CD14-positive monocyte (primary cell): ENCODE measurements around the gene SLFN12L. TPM values are rescaled to one million over a fixed set of nuclear protein-coding genes. Genes with fewer than 3 reads are reported as not detected.

Source experiments
- DNase-seq, 3 donors: peaks; one replicate each; pipeline ENCODE4 v3.0.0-alpha.2; 2011 to 2022
- H2AFZ ChIP-seq: 2 replicates; pipeline ENCODE4 v1.6.0; 2012; ENCODE audit warnings: mild to moderate bottlenecking, low read depth, low read length, inconsistent platforms; ENCODE audit not compliant: insufficient read depth, poor library complexity, severe bottlenecking
- H3K27ac ChIP-seq, 2 donors: 1 replicate in 1 of 2; 2 replicates in 1 of 2; pipeline ENCODE4 v1.5.1; 2012 to 2013; ENCODE audit warnings: low read length in 2 of 2, control low read depth in 1 of 2, inconsistent platforms in 1 of 2, low read depth in 1 of 2, mild to moderate bottlenecking in 1 of 2
- H3K27me3 ChIP-seq, 2 donors: one replicate each; pipeline versions ENCODE4 v1.6.0 to v1.6.1; 2011 to 2013; ENCODE audit warnings: low read length in 2 of 2; ENCODE audit not compliant: control insufficient read depth in 2 of 2, insufficient read depth in 2 of 2
- H3K36me3 ChIP-seq, 2 donors: replicated peaks in 1 of 2; 1 replicate in 1 of 2; 2 replicates in 1 of 2; pipeline versions ENCODE4 v1.5.1 to v1.6.1; 2012 to 2013; ENCODE audit warnings: low read length in 2 of 2, control low read depth in 1 of 2, inconsistent platforms in 1 of 2, mild to moderate bottlenecking in 1 of 2; ENCODE audit not compliant: insufficient read depth in 2 of 2, control insufficient read depth in 1 of 2
- H3K4me1 ChIP-seq, 2 donors: 1 replicate in 1 of 2; 2 replicates in 1 of 2; pipeline versions ENCODE4 v1.5.1 to v1.6.1; 2012 to 2013; ENCODE audit warnings: low read length in 2 of 2, control low read depth in 1 of 2, inconsistent platforms in 1 of 2, mild to moderate bottlenecking in 1 of 2, moderate library complexity in 1 of 2; ENCODE audit not compliant: insufficient read depth in 2 of 2, control insufficient read depth in 1 of 2
- H3K4me2 ChIP-seq: replicated peaks from 2 replicates; pipeline ENCODE3; 2012; ENCODE audit warnings: low read length, moderate library complexity, mild to moderate bottlenecking; ENCODE audit not compliant: poor library complexity, severe bottlenecking; ENCODE audit errors: extremely low read depth
- H3K4me3 ChIP-seq, 3 experiments: fragments of 200-600 bp in 1 of 3; sonication (generic) in 1 of 3; replicated peaks in 1 of 3; 1 replicate in 2 of 3; 2 replicates in 1 of 3; pipeline ENCODE4 v1.5.1; 2011 to 2013; ENCODE audit warnings: low read length in 3 of 3, mild to moderate bottlenecking in 3 of 3, control low read depth in 2 of 3, low read depth in 2 of 3, inconsistent platforms in 1 of 3, moderate library complexity in 1 of 3
- H3K79me2 ChIP-seq: 2 replicates; pipeline ENCODE4 v1.6.0; 2012; ENCODE audit warnings: mild to moderate bottlenecking, control low read depth, inconsistent platforms, low read length, moderate library complexity; ENCODE audit not compliant: insufficient read depth
- H3K9ac ChIP-seq: 2 replicates; pipeline ENCODE4 v1.6.0; 2017; ENCODE audit warnings: low read length, mild to moderate bottlenecking; ENCODE audit not compliant: insufficient read depth, poor library complexity, severe bottlenecking
- H3K9me3 ChIP-seq, 2 donors: replicated peaks in 1 of 2; 1 replicate in 1 of 2; 2 replicates in 1 of 2; pipeline versions ENCODE4 v1.5.1 to v1.6.1; 2012 to 2013; ENCODE audit warnings: low read length in 2 of 2, control low read depth in 1 of 2; ENCODE audit not compliant: control insufficient read depth in 1 of 2, insufficient read depth in 1 of 2
- H4K20me1 ChIP-seq: 2 replicates; pipeline ENCODE4 v1.6.0; 2012; ENCODE audit warnings: mild to moderate bottlenecking, low read length, control low read depth, moderate library complexity; ENCODE audit not compliant: insufficient read depth
- H3K27ac Mint-ChIP-seq, 7 donors: one replicate each; pipeline ENCODE4 v1.8.0; 2020; ENCODE audit warnings: mild to moderate bottlenecking in 7 of 7, mixed read lengths in 7 of 7, moderate library complexity in 6 of 7, inconsistent platforms in 2 of 7
- H3K27me3 Mint-ChIP-seq, 3 donors: one replicate each; pipeline ENCODE4 v1.8.0; 2021 to 2022; ENCODE audit warnings: low read depth in 3 of 3, mild to moderate bottlenecking in 3 of 3, mixed read lengths in 3 of 3, moderate library complexity in 3 of 3, inconsistent platforms in 1 of 3
- H3K36me3 Mint-ChIP-seq, 2 donors: one replicate each; pipeline ENCODE4 v1.8.0; 2020; ENCODE audit warnings: mixed read lengths in 2 of 2, inconsistent platforms in 1 of 2, mild to moderate bottlenecking in 1 of 2
- H3K4me1 Mint-ChIP-seq: one replicate; pipeline ENCODE4 v1.8.0; 2020; ENCODE audit warnings: mild to moderate bottlenecking, mixed read lengths
- H3K4me3 Mint-ChIP-seq, 2 donors: one replicate each; pipeline ENCODE4 v1.8.0; 2020; ENCODE audit warnings: mild to moderate bottlenecking in 2 of 2, mixed read lengths in 2 of 2, moderate library complexity in 1 of 2
- H3K9me3 Mint-ChIP-seq, 7 donors: one replicate each; pipeline ENCODE4 v1.8.0; 2020 to 2022; ENCODE audit warnings: mixed read lengths in 7 of 7, mild to moderate bottlenecking in 6 of 7, moderate library complexity in 6 of 7, inconsistent platforms in 2 of 7
- WGBS: methylation state at CpG from one replicate; pipeline ENCODE4 v1.1.5; 2013; ENCODE audit warnings: missing lambda C conversion rate; ENCODE audit not compliant: insufficient coverage; 5-methylcytosine and 5-hydroxymethylcytosine counted together
- intact Hi-C, 2 donors: fragments of 100-400 bp; cut with micrococcal nuclease; formaldehyde crosslinking; loops; one replicate each; pipeline versions ENCODE4 v1.15.0 to v1.15.1; 2023
- polyA plus RNA-seq, 3 donors: library from polyadenylated mRNA; depleted of rRNA in 1 of 3; unstranded in 2 of 3; stranded (reverse) in 1 of 3; fragments of 300-500 nt in 2 of 3; fragments of >200 nt in 1 of 3; fragmentation: Illumina TruSeq in 2 of 3; gene quantifications; 1 replicate in 2 of 3; 2 replicates in 1 of 3; pipeline ENCODE4 v1.2.3, GENCODE V29; 2012 to 2021
- TF ChIP-seq, protein P1 (sequence below): fragments of 200-600 bp; IDR thresholded peaks from one replicate; pipeline ENCODE4 v1.8.0; 2022; ENCODE audit warnings: antibody characterized with exemption, mild to moderate bottlenecking

SLFN12L gene
- polyA plus RNA-seq, 3 donors: 0.14 to 0.25 (median 0.24) TPM

DNA sequence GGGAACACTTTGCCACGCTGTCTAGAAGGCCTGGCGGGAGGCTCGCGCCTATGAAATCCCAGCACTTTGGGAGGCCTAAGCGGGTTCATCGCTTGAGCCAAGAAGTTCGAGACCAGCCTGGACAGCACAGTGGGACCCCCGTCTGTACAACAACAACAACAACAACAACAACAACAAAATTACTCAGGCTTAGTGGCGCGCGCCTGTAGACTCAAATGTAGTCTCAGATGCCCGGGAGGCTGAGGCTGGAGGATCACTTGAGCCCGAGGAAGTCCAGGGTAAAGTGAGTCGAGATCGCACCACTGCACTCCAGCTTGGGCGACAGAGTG lies 88.6 kb downstream of the SLFN12L start:
- H3K9ac ChIP-seq: peak overlapping the region; percentile 67

DNA sequence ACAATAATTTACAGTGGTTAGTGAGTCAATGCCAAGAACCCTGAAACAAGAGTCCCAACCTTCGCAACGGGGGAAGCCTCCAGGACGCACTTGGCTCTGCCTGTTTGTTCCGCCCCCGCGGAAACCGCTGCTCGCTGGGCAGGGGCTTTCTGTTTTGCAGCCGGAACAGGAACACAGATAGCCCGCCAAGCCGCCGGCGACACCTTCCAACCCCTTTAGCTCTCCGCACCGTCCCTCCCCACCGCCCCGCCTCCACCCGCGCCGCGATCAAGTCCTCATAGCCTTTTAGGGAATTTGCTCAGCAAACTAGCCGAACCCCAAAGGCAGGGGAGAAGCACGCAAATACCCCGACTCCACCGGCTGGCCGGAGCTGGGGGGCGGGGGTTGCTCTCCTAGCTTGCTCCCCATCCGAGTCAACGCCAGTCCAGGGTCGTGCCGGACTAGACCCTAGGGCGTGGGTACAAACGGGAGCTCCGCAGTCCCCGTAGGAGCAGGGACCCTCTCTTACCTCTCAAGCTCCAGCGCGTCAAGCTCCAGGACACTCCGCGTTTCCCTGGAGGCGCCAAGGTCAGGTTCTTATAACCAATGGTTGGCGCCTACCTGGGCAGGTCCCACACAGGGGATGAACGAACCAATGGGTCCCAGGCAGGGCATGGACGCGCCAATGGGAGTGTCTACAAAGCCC lies 89.1 kb downstream of the SLFN12L start, which contains the start of gene SLFN13:
TSS of gene SLFN13 (minus strand) at position 553 of the 685 bp plus-strand sequence. CDS start 3,086 bp downstream, outside the sequence.
- H3K27ac Mint-ChIP-seq: peak within 1 kb of the TSS; percentile 35 to 72 (median 67)
- TF ChIP-seq, protein P1, sequence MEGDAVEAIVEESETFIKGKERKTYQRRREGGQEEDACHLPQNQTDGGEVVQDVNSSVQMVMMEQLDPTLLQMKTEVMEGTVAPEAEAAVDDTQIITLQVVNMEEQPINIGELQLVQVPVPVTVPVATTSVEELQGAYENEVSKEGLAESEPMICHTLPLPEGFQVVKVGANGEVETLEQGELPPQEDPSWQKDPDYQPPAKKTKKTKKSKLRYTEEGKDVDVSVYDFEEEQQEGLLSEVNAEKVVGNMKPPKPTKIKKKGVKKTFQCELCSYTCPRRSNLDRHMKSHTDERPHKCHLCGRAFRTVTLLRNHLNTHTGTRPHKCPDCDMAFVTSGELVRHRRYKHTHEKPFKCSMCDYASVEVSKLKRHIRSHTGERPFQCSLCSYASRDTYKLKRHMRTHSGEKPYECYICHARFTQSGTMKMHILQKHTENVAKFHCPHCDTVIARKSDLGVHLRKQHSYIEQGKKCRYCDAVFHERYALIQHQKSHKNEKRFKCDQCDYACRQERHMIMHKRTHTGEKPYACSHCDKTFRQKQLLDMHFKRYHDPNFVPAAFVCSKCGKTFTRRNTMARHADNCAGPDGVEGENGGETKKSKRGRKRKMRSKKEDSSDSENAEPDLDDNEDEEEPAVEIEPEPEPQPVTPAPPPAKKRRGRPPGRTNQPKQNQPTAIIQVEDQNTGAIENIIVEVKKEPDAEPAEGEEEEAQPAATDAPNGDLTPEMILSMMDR: no peak
- peaks cover 23% of the 10 kb centered on the region for H3K4me1 Mint-ChIP-seq
- H3K4me2 ChIP-seq: peak within 1 kb of the TSS; percentile 99
- H2AFZ ChIP-seq: peak within 1 kb of the TSS; percentile 92
- peaks cover 0 to 8% (median 0%) of the 10 kb centered on the region in 7 donors for H3K9me3 Mint-ChIP-seq
- peaks cover 0 to 15% of the 10 kb centered on the region in 2 donors for H3K27me3 ChIP-seq
- peaks cover 22% of the 10 kb centered on the region in 2 donors for H3K4me1 ChIP-seq
- peak within 1 kb of the TSS; percentile 67 for H3K9ac ChIP-seq
- under 1% methylated on average over 42 of the region's 44 CpGs for WGBS
- peak within 1 kb of the TSS; percentile 63 to 90 (median 72) for H3K4me3 ChIP-seq
- no peaks in the 10 kb centered on the region for H3K36me3 ChIP-seq
- H3K4me3 Mint-ChIP-seq: peak within 1 kb of the TSS; percentile 92 to 98
- peaks cover 0 to 2% of the 10 kb centered on the region in 2 donors for H3K36me3 Mint-ChIP-seq
- no peaks in the 10 kb centered on the region for H3K79me2 ChIP-seq
- H3K27me3 Mint-ChIP-seq: peaks cover 16 to 39% (median 20%) of the 10 kb centered on the region in 3 donors
- H3K27ac ChIP-seq: peak within 1 kb of the TSS; percentile 11 to 65
- H3K9me3 ChIP-seq: no peaks in the 10 kb centered on the region
- DNase-seq: peak; percentile 71 to 85 (median 72)
- no peaks in the 10 kb centered on the region for H4K20me1 ChIP-seq
- intact Hi-C loops: loop anchor here (5.0 to 10.0 kb wide), 3 partner anchors 39 to 134 kb away; no protein-coding TSS in a partner anchor

More for the DNA sequence above, 88.6 kb downstream of the SLFN12L start:
- intact Hi-C loops: loop anchor here (5.0 to 10.0 kb wide), 3 partner anchors 38 to 134 kb away; no protein-coding TSS in a partner anchor
- peak overlapping the region in 5 of 7 donors; percentile 7 to 67 (median 35) for H3K27ac Mint-ChIP-seq
- H3K9me3 Mint-ChIP-seq: peaks cover 0 to 8% (median 0%) of the 10 kb centered on the region in 7 donors
- H3K4me3 Mint-ChIP-seq: peak overlapping the region; percentile 92 to 98
- peak overlapping the region; percentile 63 to 90 (median 72) for H3K4me3 ChIP-seq
- H4K20me1 ChIP-seq: no peaks in the 10 kb centered on the region
- peaks cover 22% of the 10 kb centered on the region in 2 donors for H3K4me1 ChIP-seq
- H3K4me2 ChIP-seq: peak overlapping the region; percentile 99
- peak overlapping the region in 1 of 2 donors; percentile 65 for H3K27ac ChIP-seq
- TF ChIP-seq, protein P1: no peak
- peak overlapping the region; percentile 92 for H2AFZ ChIP-seq
- peaks cover 0 to 15% of the 10 kb centered on the region in 2 donors for H3K27me3 ChIP-seq
- peaks cover 0 to 2% of the 10 kb centered on the region in 2 donors for H3K36me3 Mint-ChIP-seq
- peaks cover 23% of the 10 kb centered on the region for H3K4me1 Mint-ChIP-seq
- no peaks in the 10 kb centered on the region for H3K36me3 ChIP-seq
- no peaks in the 10 kb centered on the region for H3K9me3 ChIP-seq
- H3K79me2 ChIP-seq: no peaks in the 10 kb centered on the region
- peak in 1 of 3 donors; percentile 3 for DNase-seq
- WGBS: 5% methylated on average over 16 of the region's 16 CpGs
- peaks cover 16 to 39% (median 20%) of the 10 kb centered on the region in 3 donors for H3K27me3 Mint-ChIP-seq
